Islet precursor cell (in vitro differentiated cells): ENCODE data around the gene FAM227A.
"Not testable (repeated sequence)": the region's sequence is repeated elsewhere in the genome, so short reads cannot be mapped to it uniquely, and the experiment has no call there.

Experiments
- DNase-seq: peaks from one replicate; pipeline ENCODE4 v3.0.0-alpha.2; 2018

The FAM227A gene

GRCh38 chr22:38657045-38657909, 1.1 kb upstream of the FAM227A start:
- peak; percentile 65 for DNase-seq

DNA sequence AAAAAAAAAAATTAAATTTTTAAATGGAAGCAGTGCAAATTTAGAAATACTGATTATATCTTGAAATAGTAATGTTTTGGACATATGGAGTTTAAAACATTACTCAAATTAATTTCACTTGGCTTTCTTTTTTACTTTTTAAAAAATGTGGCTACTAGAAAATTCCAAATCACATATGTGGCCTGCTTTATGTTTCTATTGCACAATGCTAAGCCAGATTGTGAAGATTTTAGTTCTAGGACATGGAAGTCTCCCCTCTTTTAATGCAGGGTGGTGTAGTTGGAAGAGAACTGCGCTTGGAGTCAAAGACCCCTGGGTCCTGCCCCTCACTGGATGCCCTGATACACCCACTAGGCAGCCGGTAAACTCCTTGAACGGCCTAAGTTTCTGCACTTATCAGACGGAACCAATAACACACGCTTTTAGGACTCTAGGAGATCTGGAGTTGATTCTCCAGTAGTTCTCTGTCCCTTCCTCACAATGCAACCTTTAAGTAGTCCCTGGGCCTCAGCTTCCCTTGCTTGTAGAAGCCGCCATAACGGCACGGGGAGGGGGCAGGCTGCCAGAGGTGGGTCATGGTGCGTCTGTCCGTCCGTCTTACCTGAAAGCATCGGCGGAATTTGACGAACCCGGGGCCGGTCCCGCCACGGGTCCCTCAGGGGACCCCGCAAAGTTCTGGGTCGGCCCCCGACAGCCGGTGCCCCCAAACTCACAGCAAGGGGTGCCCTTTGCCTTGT, 505 bp downstream of the FAM227A start:
- DNase-seq: no peak

DNA sequence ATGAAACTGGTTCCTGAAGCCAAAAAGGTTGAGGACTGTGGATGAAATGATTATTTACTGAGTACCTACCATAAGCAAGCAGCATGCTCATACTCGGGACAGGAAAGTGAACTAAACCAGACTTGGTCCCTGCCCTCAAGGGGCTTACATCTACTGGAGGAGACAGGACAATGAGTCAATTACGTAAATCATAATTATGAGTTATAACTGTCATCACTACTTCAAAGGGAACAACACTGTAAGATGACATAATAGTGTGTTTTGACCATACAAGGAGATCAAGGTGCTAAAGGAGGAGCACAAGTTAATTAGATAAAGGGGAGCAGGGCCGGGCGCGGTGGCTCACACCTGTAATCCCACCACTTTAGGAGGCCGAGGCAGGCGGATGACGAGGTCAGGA, 2.5 kb downstream of the FAM227A start:
- no peak for DNase-seq

- DNase-seq: no peak
Observed at GRCh38 chr22:38652859-38653258, 3.3 kb downstream of the FAM227A start.

- DNase-seq: no peak
Observed at GRCh38 chr22:38649841-38650522, 6.2 kb downstream of the FAM227A start.

- no peak for DNase-seq
Observed at GRCh38 chr22:38645430-38645829, 10.8 kb downstream of the FAM227A start.

- not testable (repeated sequence) for DNase-seq
Observed at GRCh38 chr22:38644245-38644644, 11.9 kb downstream of the FAM227A start.

DNA sequence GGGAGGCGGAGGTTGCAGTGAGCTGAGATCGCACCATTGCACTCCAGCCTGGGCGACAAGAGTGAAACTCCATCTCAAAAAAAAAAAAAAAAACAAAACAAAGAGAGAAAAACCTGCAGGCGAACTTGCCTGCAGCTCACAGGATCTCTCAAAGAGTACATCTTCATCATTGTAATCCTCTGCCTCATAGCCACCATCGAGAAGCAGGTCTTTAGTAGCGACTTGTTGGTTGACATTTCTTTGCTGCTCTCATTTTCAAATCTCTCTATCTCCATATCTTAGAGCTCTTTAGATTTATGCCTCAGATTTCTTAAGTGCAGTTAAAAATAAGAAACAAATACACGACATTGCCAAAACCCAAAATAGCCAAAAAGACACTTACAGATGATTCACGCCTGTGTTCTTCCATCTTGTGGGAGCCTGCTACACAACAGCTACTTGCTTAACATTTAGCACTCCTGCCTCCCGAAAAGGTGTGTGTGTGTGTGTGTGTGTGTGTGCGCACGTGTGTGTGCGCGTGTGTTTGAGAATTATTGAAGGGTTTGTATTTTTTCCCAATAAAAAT, 14.6 kb downstream of the FAM227A start:
- no peak for DNase-seq

DNA sequence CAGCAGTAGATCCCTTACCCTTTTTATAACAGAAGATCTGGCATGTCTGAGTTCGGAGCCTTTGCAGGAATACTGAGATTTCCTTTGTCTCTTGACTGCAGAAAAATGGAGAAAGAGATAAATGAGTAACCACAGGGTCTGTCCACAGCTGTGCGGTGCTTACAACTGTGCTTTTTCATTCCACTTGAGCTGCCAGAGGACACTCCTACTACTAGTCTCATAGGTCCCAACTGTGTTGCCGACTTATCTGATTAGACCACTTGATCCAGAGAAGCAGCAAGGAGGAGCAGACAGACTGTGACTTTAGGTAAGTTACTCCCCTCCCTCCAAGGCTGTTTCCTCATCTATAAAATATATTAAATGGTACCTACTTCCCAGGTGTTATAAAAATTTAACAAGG, 17.5 kb downstream of the FAM227A start:
- DNase-seq: no peak

DNA sequence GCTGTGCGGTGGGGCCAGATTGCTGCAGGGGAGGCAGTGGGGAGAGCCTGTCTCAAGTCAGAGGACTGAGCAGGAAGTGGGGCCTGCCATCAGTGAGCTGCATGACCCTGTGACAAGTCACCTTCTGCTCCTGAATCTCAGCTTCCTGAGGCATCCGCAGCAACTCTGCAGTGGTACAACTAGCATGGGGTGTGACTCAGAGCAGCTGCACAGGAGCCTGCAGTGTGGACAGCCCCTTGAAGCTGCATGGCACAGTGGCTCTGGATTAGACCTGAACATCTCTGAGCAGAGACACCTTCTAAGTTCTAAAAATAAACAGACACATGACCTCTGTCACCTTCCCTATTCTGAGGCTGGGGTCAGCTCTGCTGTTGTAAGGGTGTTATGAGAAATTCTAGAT, 18.0 kb downstream of the FAM227A start:
- no peak for DNase-seq

DNA sequence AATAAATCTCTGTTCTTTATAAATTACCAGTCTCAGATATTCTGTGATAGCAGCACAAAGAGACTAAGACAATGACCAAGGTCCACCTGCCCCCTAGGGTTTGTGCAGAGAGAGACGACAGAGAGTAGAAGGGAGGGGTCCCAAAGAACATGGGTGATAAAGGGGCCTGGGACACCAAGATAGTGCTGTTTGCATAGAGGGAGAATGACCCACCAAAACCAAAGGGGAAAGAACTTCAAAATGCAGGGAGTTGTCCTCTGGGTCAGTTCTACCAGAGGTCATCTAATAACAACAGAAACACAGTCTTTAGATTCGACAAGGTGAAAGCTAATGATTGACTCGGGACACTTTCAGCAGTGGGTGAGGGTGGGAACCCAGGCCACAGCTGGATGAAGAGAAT, 23.7 kb downstream of the FAM227A start:
- DNase-seq: no peak

DNA sequence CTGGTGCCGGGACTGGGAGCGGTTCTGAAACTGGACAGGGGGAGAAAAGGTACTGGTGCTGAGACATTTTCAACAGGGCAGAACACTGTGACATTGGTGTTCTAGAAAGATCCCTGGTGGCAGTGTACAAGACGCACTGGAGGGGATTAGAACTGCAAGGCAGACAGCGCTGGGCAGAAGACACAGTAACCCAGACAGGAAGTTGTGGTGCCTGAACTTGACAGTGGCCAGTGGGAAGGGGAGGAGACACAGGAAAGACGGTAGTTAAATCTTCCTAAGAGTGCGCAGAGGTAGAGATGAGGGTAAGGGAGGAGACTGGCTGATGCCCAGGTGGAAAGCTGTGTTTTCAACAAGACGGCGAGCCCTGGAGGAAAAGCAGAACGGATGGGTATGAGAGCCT, 24.5 kb downstream of the FAM227A start:
- DNase-seq: no peak

DNA sequence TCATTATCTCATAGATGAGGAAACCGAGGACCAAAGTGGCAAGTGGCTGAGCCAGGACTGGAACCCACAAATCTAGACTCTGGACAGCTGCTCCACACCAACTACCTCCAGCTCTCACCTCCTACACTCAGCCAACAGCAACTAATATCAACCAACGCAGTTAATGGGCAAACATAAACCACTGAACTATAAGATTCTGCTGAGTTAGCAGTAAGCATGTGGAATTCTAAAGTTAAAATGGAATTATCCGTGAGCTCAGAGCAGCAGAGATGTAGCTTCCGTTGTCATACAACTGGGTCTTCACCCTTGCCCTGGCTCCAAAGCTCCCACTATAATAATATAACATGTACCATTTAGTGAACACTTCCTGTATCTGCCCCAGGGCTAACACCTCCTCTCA, 27.1 kb downstream of the FAM227A start:
- no peak for DNase-seq

DNA sequence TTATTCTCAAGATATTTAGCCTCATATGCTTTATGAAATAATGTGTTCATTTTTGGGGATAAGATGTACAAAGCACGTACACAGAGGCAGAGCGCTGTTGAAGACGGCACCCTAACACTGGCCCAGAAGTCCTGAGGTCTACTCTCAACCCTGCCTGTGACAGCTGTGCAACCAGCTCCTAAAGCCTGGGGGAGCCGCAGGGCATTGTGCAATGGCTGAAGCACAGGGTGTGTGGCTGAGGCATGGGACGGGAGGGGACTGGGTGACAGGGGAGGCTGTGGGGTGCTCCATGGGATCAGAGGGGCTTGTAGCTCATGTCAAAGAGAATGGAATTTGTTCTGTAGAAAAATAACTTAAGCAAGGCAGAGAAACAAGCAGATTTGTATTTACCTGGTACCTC, 27.7 kb downstream of the FAM227A start:
- no peak for DNase-seq

DNA sequence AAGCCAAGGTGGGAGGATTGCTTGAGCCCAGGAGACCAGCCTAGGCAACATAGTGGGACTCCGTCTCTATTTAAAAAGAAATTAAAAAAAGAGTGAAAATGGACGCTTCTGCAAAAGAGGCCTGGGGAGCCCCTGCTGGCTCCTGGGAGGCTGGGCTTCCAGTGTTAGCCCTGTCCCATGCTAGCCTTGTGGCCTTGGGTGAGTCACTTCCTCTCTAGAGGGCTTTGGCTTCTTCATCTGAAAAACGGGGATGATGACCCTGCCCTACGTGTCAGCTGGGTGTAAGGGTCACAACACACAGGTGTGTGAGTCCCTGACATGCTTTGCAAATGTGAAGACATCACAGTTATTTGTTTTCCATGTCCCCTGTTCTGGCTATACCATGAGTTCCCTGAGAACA, 32.8 kb downstream of the FAM227A start:
- DNase-seq: no peak

- no peak for DNase-seq
Observed at GRCh38 chr22:38618682-38619081, 37.5 kb downstream of the FAM227A start.

DNA sequence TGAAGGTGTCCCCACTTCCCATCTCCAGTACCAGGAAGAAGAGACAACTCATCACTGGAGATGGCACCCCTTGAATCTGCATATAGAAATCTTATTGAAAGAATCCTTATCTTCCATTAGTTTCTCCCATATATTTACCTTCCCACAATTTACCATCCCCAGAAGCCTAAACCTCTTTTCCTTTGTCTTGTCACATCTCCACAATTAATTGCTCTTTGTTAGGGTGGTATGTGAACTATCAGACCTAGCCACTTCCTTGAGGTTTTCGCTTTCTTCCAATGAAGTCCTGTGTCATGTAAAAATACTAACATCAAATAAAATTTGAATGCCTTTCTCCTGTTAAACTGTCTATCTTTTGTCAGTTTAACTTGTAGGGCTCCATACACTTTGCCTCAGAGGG, 37.9 kb downstream of the FAM227A start:
- DNase-seq: no peak

- DNase-seq: not testable (repeated sequence)
Observed at GRCh38 chr22:38615064-38615405, 41.2 kb downstream of the FAM227A start.

- DNase-seq: no peak
Observed at GRCh38 chr22:38614332-38615063, 41.7 kb downstream of the FAM227A start.

- DNase-seq: no peak
Observed at GRCh38 chr22:38613588-38613987, 42.6 kb downstream of the FAM227A start.

GRCh38 chr22:38612217-38613006, 43.8 kb downstream of the FAM227A start:
- DNase-seq: no peak

DNA sequence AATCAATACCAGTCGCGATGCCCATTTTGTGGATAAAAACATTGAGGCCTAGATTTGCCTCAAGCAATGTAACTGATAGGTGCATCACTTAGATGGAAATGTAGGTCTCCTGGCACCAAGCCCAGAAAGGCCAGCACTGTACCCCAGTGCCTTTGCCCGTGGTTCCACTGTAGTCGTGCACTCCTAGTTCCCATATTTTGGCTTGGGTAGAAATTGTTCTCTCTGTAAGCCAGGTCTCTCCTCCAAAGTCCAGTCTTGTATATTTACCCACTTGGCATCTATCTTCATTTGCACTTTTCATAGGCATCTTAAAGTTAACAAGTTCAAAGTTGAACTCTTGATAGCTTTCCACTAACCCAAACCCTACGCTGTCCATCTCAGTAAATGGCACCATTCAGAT, 44.6 kb downstream of the FAM227A start:
- DNase-seq: no peak
